Tibial nerve (tissue), 4 donors: Measurements from ENCODE around the gene MAP3K1. TPM values are rescaled to one million over a fixed set of nuclear protein-coding genes. Genes with fewer than 3 reads are reported as not detected.

Experiments
- DNase-seq, 2 donors: peaks; one replicate each; pipeline ENCODE4 v3.0.0-alpha.2; 2019; ENCODE audit warnings: low spot score in 2 of 2
- H3K27ac ChIP-seq, 4 donors: fragments of 200-600 bp; sonication (generic) in 3 of 4; one replicate each; pipeline ENCODE4 v1.5.1; 2017 to 2019; ENCODE audit warnings: mild to moderate bottlenecking in 1 of 4
- H3K27me3 ChIP-seq, 2 donors: fragments of 200-600 bp; sonication (generic) in 1 of 2; one replicate each; pipeline versions ENCODE4 v1.5.1 to v1.6.0; 2017 to 2019
- H3K36me3 ChIP-seq, 3 donors: fragments of 200-600 bp; sonication (generic); one replicate each; pipeline ENCODE4 v1.5.1; 2018 to 2019
- H3K4me1 ChIP-seq, 4 donors: fragments of 200-600 bp; sonication (generic) in 3 of 4; one replicate each; pipeline ENCODE4 v1.5.1; 2017 to 2019
- H3K4me3 ChIP-seq, 4 donors: fragments of 200-600 bp; sonication (generic) in 3 of 4; one replicate each; pipeline ENCODE4 v1.5.1; 2017 to 2019; ENCODE audit warnings: mild to moderate bottlenecking in 1 of 4, moderate library complexity in 1 of 4
- H3K9me3 ChIP-seq, 4 donors: fragments of 200-600 bp; sonication (generic) in 3 of 4; one replicate each; pipeline ENCODE4 v1.5.1; 2017 to 2019
- EP300 ChIP-seq, 2 donors: sonication (generic); formaldehyde crosslinking; IDR thresholded peaks; one replicate each; pipeline ENCODE4 v1.6.1; 2017; ENCODE audit warnings: antibody characterized with exemption in 2 of 2, mild to moderate bottlenecking in 1 of 2
- POLR2A ChIP-seq, 2 donors: fragments of 450-650 bp; IDR thresholded peaks; one replicate each; pipeline ENCODE4 v1.6.1; 2017; ENCODE audit warnings: antibody characterized with exemption in 2 of 2, mild to moderate bottlenecking in 2 of 2, moderate library complexity in 2 of 2
- WGBS, 2 donors: methylation state at CpG; one replicate each; pipeline ENCODE4 v1.1.5; 2018; 5-methylcytosine and 5-hydroxymethylcytosine counted together
- total RNA-seq, 4 donors: library from RNA; depleted of rRNA; stranded (reverse); fragments of >200 nt; gene quantifications; one replicate each; pipeline ENCODE4 v1.1.0, GENCODE V29; 2016
- TF ChIP-seq, protein P1 (sequence below), 5 experiments: fragments of 200-600 bp in 3 of 5; fragments of 450-650 bp in 2 of 5; sonication (generic) in 3 of 5; IDR thresholded peaks; one replicate each; pipeline ENCODE4 v1.5.1; 2016 to 2019; ENCODE audit warnings: antibody characterized with exemption in 5 of 5, mild to moderate bottlenecking in 3 of 5, moderate library complexity in 2 of 5

Gene MAP3K1
- total RNA-seq, 4 donors from 2014 or later: 19.5 to 26.2 (median 22.9) TPM

DNA sequence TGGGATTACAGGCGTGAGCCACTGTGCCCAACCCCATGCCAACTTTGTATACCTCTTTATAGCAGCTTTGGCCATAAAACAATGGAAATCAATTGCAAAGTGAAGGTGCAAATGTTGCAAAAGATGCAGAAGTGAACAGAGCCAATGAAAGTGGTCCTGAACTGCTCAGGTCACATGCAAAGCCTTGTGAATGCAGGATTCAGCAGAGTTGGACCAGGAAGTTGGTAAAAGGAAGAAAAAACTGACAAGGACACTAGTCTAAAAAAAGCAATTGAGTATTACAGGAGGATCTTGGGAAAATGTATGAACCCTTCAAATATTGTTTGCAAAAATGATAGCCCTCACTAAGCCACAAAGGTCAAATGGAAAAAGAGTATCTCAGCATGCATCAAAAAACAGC, 4.5 kb upstream of the MAP3K1 start:
- WGBS, 2 donors: 88 to 100% methylated on average over 1 of the region's 1 CpG
- Histone ChIP-seq H3K4me3 (no peak overlapping the region), H3K36me3 (no peaks in the 10 kb centered on the region), H3K27me3 (no peaks in the 10 kb centered on the region), H3K27ac (no peak overlapping the region), H3K4me1 (no peaks in the 10 kb centered on the region), H3K9me3 (no peaks in the 10 kb centered on the region)
- DNase-seq: no peak
- TF ChIP-seq, protein P1, sequence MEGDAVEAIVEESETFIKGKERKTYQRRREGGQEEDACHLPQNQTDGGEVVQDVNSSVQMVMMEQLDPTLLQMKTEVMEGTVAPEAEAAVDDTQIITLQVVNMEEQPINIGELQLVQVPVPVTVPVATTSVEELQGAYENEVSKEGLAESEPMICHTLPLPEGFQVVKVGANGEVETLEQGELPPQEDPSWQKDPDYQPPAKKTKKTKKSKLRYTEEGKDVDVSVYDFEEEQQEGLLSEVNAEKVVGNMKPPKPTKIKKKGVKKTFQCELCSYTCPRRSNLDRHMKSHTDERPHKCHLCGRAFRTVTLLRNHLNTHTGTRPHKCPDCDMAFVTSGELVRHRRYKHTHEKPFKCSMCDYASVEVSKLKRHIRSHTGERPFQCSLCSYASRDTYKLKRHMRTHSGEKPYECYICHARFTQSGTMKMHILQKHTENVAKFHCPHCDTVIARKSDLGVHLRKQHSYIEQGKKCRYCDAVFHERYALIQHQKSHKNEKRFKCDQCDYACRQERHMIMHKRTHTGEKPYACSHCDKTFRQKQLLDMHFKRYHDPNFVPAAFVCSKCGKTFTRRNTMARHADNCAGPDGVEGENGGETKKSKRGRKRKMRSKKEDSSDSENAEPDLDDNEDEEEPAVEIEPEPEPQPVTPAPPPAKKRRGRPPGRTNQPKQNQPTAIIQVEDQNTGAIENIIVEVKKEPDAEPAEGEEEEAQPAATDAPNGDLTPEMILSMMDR (IDR thresholded peaks at IDR 0.05): no peak
- TF ChIP-seq EP300 (IDR thresholded peaks at IDR 0.05) (no peak), POLR2A (IDR thresholded peaks at IDR 0.05) (no peak)

DNA sequence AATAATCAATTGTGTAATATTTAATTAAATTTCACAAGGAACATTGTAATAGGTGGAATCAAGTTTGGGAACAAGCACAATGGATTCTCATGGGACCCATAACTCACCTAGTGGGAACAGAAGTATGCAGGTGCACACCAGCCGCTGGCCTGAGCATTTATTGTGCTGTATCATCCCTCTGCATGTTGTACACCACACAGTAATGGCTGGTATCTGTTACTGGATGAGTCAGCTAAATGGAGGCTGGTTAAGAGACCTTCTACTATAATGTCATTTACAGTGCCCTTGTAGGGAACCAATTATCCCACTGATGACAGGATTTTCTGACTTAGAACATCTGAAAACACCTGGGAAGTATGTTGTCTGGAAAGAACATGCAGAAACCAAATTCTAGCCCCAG, 3.2 kb upstream of the MAP3K1 start:
- Histone ChIP-seq H3K4me1 (peaks cover 0 to under 1% (median 0%) of the 10 kb centered on the region in 4 donors), H3K4me3 (no peak overlapping the region), H3K9me3 (no peaks in the 10 kb centered on the region), H3K27ac (no peak overlapping the region), H3K36me3 (no peaks in the 10 kb centered on the region), H3K27me3 (no peaks in the 10 kb centered on the region)
- TF ChIP-seq EP300 (IDR thresholded peaks at IDR 0.05): no peak
- TF ChIP-seq POLR2A (IDR thresholded peaks at IDR 0.05): no peak
- WGBS, 2 donors: 83 to 87% methylated on average over 1 of the region's 1 CpG
- no peak for DNase-seq

DNA sequence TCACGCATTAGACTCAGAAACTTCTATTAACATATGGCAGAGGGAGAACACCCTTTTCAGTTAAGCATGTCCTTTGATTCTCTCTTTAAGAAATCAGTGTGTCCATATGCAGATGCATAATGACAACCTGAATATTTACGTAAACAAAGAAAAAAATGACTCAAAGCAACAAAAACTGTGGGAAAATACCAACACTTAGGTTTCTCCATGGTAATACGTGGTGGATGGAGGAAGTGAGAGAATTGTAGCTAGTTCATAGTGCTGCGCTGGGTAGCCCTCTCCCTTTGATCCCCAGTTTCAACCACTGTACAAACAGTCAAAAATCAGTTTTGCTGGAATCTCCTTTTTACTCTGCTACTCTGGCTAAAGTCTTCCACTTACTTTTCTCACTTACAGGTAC, 2.0 kb upstream of the MAP3K1 start:
- H3K4me3 ChIP-seq: no peak overlapping the region
- H3K27me3 ChIP-seq: no peaks in the 10 kb centered on the region
- no peak for TF ChIP-seq EP300 (IDR thresholded peaks at IDR 0.05)
- TF ChIP-seq, protein P1 (IDR thresholded peaks at IDR 0.05): no peak
- no peak for TF ChIP-seq POLR2A (IDR thresholded peaks at IDR 0.05)
- no peak for DNase-seq
- no peaks in the 10 kb centered on the region for H3K36me3 ChIP-seq
- WGBS, 2 donors: 85% methylated on average over 4 of the region's 4 CpGs
- H3K4me1 ChIP-seq: peaks cover 0 to 13% (median under 1%) of the 10 kb centered on the region in 4 donors
- no peak overlapping the region for H3K27ac ChIP-seq
- no peaks in the 10 kb centered on the region for H3K9me3 ChIP-seq

DNA sequence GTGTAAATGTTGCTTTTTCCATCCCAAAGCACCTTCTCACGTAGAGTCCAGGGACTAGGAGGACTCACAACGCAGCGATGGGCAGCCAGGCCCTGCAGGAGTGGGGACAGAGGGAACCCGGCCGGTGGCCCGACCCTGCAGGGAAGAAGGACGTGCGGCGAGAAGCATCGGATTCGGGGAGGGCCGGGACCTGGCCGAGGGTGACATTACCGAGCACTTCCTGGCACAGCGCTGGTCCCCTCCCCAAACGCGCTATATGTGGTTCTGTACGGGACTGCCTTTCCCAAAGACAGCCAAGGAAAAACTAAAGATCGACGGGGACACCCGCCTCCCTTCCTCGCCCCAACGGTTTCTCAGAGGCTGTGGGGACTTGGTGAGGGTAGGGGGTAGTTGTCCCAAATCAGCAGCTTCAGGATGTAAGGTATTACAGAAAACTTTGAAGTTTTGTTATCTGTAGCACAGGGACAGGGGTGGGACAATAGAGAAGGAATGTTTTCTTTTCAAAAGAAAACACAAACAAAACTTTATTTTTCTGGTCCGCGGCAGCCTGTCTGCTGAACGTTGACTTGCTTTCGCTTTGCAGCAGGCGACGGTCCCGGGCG, 887 bp upstream of the MAP3K1 start:
- Histone ChIP-seq H3K9me3 (no peaks in the 10 kb centered on the region), H3K27ac (peak overlapping the region; percentile 89 to 97 (median 94)), H3K36me3 (no peaks in the 10 kb centered on the region), H3K4me1 (peaks cover 0 to 24% (median 6%) of the 10 kb centered on the region in 4 donors), H3K27me3 (no peaks in the 10 kb centered on the region), H3K4me3 (peak overlapping the region; percentile 77 to 98 (median 86))
- no peak for TF ChIP-seq POLR2A (IDR thresholded peaks at IDR 0.05)
- TF ChIP-seq EP300 (IDR thresholded peaks at IDR 0.05): no peak
- TF ChIP-seq, protein P1 (IDR thresholded peaks at IDR 0.05): peak in 2 of 5 experiments; percentile 4 to 10
- DNase-seq: no peak
- 4 to 6% methylated on average over 28 to 31 of the region's 31 CpGs for WGBS, 2 donors

DNA sequence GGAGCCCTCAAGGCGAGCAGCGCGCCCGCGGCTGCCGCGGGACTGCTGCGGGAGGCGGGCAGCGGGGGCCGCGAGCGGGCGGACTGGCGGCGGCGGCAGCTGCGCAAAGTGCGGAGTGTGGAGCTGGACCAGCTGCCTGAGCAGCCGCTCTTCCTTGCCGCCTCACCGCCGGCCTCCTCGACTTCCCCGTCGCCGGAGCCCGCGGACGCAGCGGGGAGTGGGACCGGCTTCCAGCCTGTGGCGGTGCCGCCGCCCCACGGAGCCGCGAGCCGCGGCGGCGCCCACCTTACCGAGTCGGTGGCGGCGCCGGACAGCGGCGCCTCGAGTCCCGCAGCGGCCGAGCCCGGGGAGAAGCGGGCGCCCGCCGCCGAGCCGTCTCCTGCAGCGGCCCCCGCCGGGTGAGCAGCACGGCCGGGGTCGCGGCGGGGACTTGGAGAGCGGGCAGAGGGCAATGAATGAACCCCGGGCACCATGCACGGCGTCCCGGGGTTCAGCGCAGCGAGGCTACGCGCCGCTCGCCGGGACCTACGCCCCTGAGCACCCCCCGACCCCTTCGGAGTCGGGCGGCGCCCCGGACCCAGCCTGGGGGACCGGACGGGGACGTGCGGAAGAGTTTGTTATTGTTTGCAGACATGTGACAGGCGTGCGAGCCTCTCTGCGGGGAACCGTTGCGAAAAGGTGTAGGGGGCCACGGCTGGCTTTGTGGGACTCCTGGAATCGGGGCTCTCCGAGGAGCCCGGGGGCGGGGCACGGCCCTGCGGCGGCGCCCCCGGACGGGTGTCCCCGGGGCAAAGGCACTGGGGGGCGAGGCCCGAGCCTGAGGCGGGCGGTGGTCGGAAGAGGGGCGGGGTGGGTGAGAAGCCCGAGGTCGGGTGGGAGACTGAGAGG, 553 bp downstream of the MAP3K1 start:
- H3K27ac ChIP-seq: peak overlapping the region; percentile 89 to 97 (median 94)
- H3K4me3 ChIP-seq: peak overlapping the region; percentile 77 to 98 (median 86)
- H3K27me3 ChIP-seq: no peaks in the 10 kb centered on the region
- no peaks in the 10 kb centered on the region for H3K9me3 ChIP-seq
- H3K36me3 ChIP-seq: no peaks in the 10 kb centered on the region
- TF ChIP-seq, protein P1 (IDR thresholded peaks at IDR 0.05): peak in 1 of 5 experiments; percentile 18
- TF ChIP-seq POLR2A (IDR thresholded peaks at IDR 0.05): no peak
- 0 to 1% methylated on average over 32 to 78 of the region's 116 CpGs for WGBS, 2 donors
- no peak for DNase-seq
- peaks cover 0 to 39% (median 9%) of the 10 kb centered on the region in 4 donors for H3K4me1 ChIP-seq
